Heart left ventricle (tissue), 16 donors: Measurements from ENCODE around the gene KRT77. TPM values are rescaled to one million over a fixed set of nuclear protein-coding genes. Genes with fewer than 3 reads are reported as not detected.
"Not testable (repeated sequence)": the region's sequence is repeated elsewhere in the genome, so short reads cannot be mapped to it uniquely, and the experiment has no call there.

Experiments
- ATAC-seq, 4 donors: fragments of 200-7000 bp; cut with Tn5 transposase; one replicate each; pipeline ENCODE4 v1.9.1; 2020 to 2022; ENCODE audit warnings: moderate library complexity in 4 of 4, mild to moderate bottlenecking in 3 of 4, moderate number of reproducible peaks in 1 of 4
- DNase-seq, 5 donors: peaks; one replicate each; pipeline ENCODE4 v3.0.0-alpha.2; 2020
- H3K27ac ChIP-seq, 12 donors: fragments of 200-600 bp; sonication (generic) in 4 of 12; one replicate each; pipeline versions ENCODE4 v1.5.0 to v1.8.0; 2016 to 2022; ENCODE audit warnings: mild to moderate bottlenecking in 2 of 12
- H3K27me3 ChIP-seq, 9 donors: fragments of 200-600 bp; sonication (generic) in 2 of 9; one replicate each; pipeline versions ENCODE4 v1.5.1 to v1.8.0; 2016 to 2022; ENCODE audit warnings: mild to moderate bottlenecking in 3 of 9
- H3K36me3 ChIP-seq, 9 donors: fragments of 200-600 bp; sonication (generic) in 2 of 9; one replicate each; pipeline versions ENCODE4 v1.5.0 to v1.8.0; 2018 to 2022; ENCODE audit warnings: mild to moderate bottlenecking in 2 of 9
- H3K4me1 ChIP-seq, 12 donors: fragments of 200-600 bp; sonication (generic) in 4 of 12; one replicate each; pipeline versions ENCODE4 v1.5.0 to v1.8.0; 2016 to 2022; ENCODE audit warnings: mild to moderate bottlenecking in 3 of 12
- H3K4me3 ChIP-seq, 12 donors: fragments of 200-600 bp; sonication (generic) in 4 of 12; one replicate each; pipeline versions ENCODE4 v1.5.0 to v1.8.0; 2017 to 2022; ENCODE audit warnings: mild to moderate bottlenecking in 9 of 12, moderate library complexity in 4 of 12
- H3K9me3 ChIP-seq, 12 donors: fragments of 200-600 bp; sonication (generic) in 4 of 12; one replicate each; pipeline versions ENCODE4 v1.5.0 to v1.8.0; 2016 to 2022; ENCODE audit warnings: mild to moderate bottlenecking in 1 of 12
- POLR2A ChIP-seq, 2 donors: fragments of 450-650 bp; IDR thresholded peaks; one replicate each; pipeline ENCODE4 v1.6.1; 2017; ENCODE audit warnings: antibody characterized with exemption in 2 of 2, mild to moderate bottlenecking in 2 of 2, moderate library complexity in 2 of 2
- WGBS, 4 donors: extraction: QIAGEN DNeasy Blood & Tissue Kit in 2 of 4; methylation state at CpG; one replicate each; pipeline versions ENCODE4 v1.1.5 to v1.1.7; 2013 to 2018; 5-methylcytosine and 5-hydroxymethylcytosine counted together
- intact Hi-C, 10 donors: fragments of 100-400 bp; cut with DNase I; formaldehyde crosslinking; loops; one replicate each; pipeline versions ENCODE4 v1.11.1 to v1.14.2; 2022
- polyA plus RNA-seq, 2 donors: library from polyadenylated mRNA; stranded (reverse); fragments of 200-250 nt; gene quantifications; one replicate each; pipeline ENCODE4 v1.2.3, GENCODE V29; 2013
- total RNA-seq, 9 donors: library from RNA; depleted of rRNA in 2 of 9; stranded (reverse); fragments of >200 nt in 2 of 9; fragmentation: NEBNext Ultra II Directional in 3 of 9; extraction: Animal tissue kit (Norgen Biotek cat#: 25700) in 3 of 9; gene quantifications; one replicate each; pipeline versions ENCODE4 v1.1.0 to v1.2.4, GENCODE V29; 2016 to 2023
- TF ChIP-seq, protein P1 (sequence below), 12 donors: fragments of 200-600 bp; sonication (generic) in 4 of 12; IDR thresholded peaks; one replicate each; pipeline versions ENCODE4 v1.5.0 to v1.8.0; 2018 to 2022; ENCODE audit warnings: antibody characterized with exemption in 12 of 12, mild to moderate bottlenecking in 5 of 12
- donor health status: ischemic (EF 13 %, LVEDD 7.1; RV severe dilation, severe dysfunction).
- donor health status: healthy with polysubstance abuse.
- donor health status: DM: no; HTN: yes; CAD: no.
- donor health status: DM: no; HTN: no; CAD: no.
- donor health status: ischemic (EF 25% LVEDD 6.9; RV normal size, moderate dysfunction).
- donor health status: ischemic (EF 25% LVEDD 5.7; RV mildly dilated, moderate dysfunction).
- donor health status: healthy.
- donor health status: DM: yes; HTN: yes; CAD: no.
- donor health status: ischemic (EF 35%, LVEDD 5.7; RV mildly dilated, moderate dysfunction).
- donor health status: nonischemic (EF 11% LVEDD 7.7; RV severe dilation, severe dysfunction).
- donor health status: DM: yes; HTN: yes; CAD: no.
- donor health status: PGD.
- donor health status: ischemic (EF 29% LVEDD 5.4; RV normal size, mild dysfunction).
- donor health status: nonischemic (EF 23%, LVEDD 6.1; RV moderate dilation, normal function).

Gene KRT77
- total and polyA plus RNA-seq, 11 donors, result not detected

GRCh38 chr12:52670961-52671360 lies 32.4 kb downstream of the KRT77 start:
- no peak for DNase-seq
- no peak overlapping the region for H3K27ac ChIP-seq
- WGBS, 4 donors, result 88 to 92% (median 89%) methylated on average over 3 of the region's 3 CpGs
- no peak overlapping the region for H3K4me3 ChIP-seq
- H3K27me3 ChIP-seq, result peaks cover 0 to 37% (median 0%) of the 10 kb centered on the region in 9 donors
- intact Hi-C loops, result loop anchor here in 1 of 10 donors (10.0 kb wide), 1 partner anchor 194 kb away; no protein-coding TSS in a partner anchor
- H3K4me1 ChIP-seq, result no peaks in the 10 kb centered on the region
- no peaks in the 10 kb centered on the region for H3K36me3 ChIP-seq
- TF ChIP-seq, protein P1, sequence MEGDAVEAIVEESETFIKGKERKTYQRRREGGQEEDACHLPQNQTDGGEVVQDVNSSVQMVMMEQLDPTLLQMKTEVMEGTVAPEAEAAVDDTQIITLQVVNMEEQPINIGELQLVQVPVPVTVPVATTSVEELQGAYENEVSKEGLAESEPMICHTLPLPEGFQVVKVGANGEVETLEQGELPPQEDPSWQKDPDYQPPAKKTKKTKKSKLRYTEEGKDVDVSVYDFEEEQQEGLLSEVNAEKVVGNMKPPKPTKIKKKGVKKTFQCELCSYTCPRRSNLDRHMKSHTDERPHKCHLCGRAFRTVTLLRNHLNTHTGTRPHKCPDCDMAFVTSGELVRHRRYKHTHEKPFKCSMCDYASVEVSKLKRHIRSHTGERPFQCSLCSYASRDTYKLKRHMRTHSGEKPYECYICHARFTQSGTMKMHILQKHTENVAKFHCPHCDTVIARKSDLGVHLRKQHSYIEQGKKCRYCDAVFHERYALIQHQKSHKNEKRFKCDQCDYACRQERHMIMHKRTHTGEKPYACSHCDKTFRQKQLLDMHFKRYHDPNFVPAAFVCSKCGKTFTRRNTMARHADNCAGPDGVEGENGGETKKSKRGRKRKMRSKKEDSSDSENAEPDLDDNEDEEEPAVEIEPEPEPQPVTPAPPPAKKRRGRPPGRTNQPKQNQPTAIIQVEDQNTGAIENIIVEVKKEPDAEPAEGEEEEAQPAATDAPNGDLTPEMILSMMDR (IDR thresholded peaks at IDR 0.05), result no peak
- TF ChIP-seq POLR2A (IDR thresholded peaks at IDR 0.05), result no peak
- no peak for ATAC-seq
- no peaks in the 10 kb centered on the region for H3K9me3 ChIP-seq

DNA sequence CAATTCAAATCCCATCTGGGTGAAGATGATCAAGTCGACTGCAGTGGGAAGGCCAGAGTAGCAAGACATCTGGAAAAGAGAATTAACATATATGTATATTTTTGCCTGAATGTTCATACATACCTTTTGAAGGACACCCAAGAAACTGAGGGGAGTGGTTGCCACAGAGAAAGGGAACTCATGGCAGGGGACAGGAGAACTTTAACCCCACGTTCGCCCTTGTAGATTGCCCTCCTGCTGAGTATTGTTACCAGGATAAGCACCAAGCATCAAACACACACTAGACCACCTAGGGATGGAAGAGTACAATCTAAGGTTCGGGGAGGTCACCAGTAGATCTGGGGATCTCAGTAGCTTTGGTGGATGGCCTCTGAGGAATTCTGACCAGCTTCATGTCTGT lies 32.8 kb downstream of the KRT77 start:
- Histone ChIP-seq H3K4me3 (no peak overlapping the region), H3K36me3 (no peaks in the 10 kb centered on the region), H3K27ac (no peak overlapping the region), H3K9me3 (no peaks in the 10 kb centered on the region), H3K4me1 (no peaks in the 10 kb centered on the region), H3K27me3 (peaks cover 0 to 38% (median 0%) of the 10 kb centered on the region in 9 donors)
- intact Hi-C loops, result loop anchor here in 1 of 10 donors (10.0 kb wide), 1 partner anchor 194 kb away; no protein-coding TSS in a partner anchor
- DNase-seq, result no peak
- no peak for ATAC-seq
- TF ChIP-seq, protein P1 (IDR thresholded peaks at IDR 0.05), result no peak
- no peak for TF ChIP-seq POLR2A (IDR thresholded peaks at IDR 0.05)
- 76 to 86% (median 84%) methylated on average over 4 of the region's 4 CpGs for WGBS, 4 donors

DNA sequence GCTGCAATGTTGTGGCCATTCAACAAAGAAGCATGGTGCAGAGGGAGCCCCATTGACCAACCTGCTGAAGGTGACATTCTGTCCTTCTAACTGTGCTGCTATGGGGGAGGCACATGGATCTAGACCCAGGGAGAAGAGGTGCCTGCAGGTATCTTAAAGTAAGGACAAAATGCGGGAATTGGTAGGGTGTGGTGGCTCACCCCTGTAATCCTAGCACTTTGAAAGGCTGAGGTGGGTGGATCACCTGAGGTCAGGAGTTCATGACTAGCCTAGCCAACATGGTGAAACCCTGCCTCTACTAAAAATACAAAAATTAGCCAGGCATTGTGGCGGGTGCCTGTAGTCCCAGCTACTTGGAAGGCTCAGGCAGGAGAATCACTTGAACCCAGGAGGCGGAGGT lies 33.4 kb downstream of the KRT77 start:
- H3K36me3 ChIP-seq, ATAC-seq, H3K4me1 ChIP-seq, H3K4me3 ChIP-seq, H3K9me3 ChIP-seq, DNase-seq, H3K27ac ChIP-seq: not testable (repeated sequence)
- 86 to 91% (median 89%) methylated on average over 3 of the region's 3 CpGs for WGBS, 4 donors
- intact Hi-C loops, result loop anchor here in 3 of 10 donors (5.0 to 10.0 kb wide), 2 partner anchors 195 to 197 kb away; no protein-coding TSS in a partner anchor
- peaks cover 0 to 40% (median under 1%) of the 10 kb centered on the region in 9 donors for H3K27me3 ChIP-seq

GRCh38 chr12:52669426-52669825 lies 33.9 kb downstream of the KRT77 start:
- Histone ChIP-seq H3K4me3 (no peak overlapping the region), H3K27ac (no peak overlapping the region), H3K9me3 (no peaks in the 10 kb centered on the region), H3K4me1 (no peaks in the 10 kb centered on the region), H3K27me3 (peaks cover 0 to 38% (median 4%) of the 10 kb centered on the region in 9 donors), H3K36me3 (no peaks in the 10 kb centered on the region)
- DNase-seq (no peak), ATAC-seq (no peak)
- intact Hi-C loops, result loop anchor here in 2 of 10 donors (5.0 to 10.0 kb wide), 2 partner anchors 195 to 198 kb away; no protein-coding TSS in a partner anchor
- TF ChIP-seq, protein P1 (IDR thresholded peaks at IDR 0.05), result no peak
- no peak for TF ChIP-seq POLR2A (IDR thresholded peaks at IDR 0.05)

DNA sequence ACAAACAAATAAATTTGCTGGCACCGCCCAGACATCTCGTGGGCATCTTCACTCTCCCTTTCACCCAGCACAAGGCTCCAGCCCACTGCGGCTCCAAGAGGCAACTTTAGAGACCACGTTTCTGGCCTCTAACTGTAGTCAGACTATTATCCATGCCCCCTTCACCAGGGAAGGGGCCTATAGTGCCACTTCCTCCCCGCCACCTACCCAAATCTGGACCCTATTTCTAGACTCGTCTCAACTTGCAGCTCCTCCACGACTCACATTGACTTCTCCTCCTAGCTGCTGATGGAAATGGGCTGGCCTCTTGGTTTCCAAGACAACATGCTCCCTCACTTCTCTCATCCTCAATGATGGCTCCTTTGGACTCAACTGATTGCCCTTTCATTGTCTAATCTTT lies 35.4 kb downstream of the KRT77 start:
- TF ChIP-seq, protein P1 (IDR thresholded peaks at IDR 0.05), result no peak
- TF ChIP-seq POLR2A (IDR thresholded peaks at IDR 0.05), result no peak
- no peaks in the 10 kb centered on the region for H3K36me3 ChIP-seq
- WGBS, 4 donors, result 73 to 83% (median 81%) methylated on average over 7 of the region's 7 CpGs
- no peaks in the 10 kb centered on the region for H3K9me3 ChIP-seq
- DNase-seq, result no peak
- peaks cover 0 to 30% (median 4%) of the 10 kb centered on the region in 9 donors for H3K27me3 ChIP-seq
- no peak overlapping the region for H3K4me3 ChIP-seq
- no peaks in the 10 kb centered on the region for H3K4me1 ChIP-seq
- intact Hi-C loops, result loop anchor here in 2 of 10 donors (5.0 to 10.0 kb wide), 2 partner anchors 197 to 199 kb away; no protein-coding TSS in a partner anchor
- no peak overlapping the region for H3K27ac ChIP-seq
- no peak for ATAC-seq
